Upper lobe of left lung (tissue), 4 donors: ENCODE data around the gene PLCXD1.

Experiments used
- EP300 ChIP-seq, 4 donors: sonication (generic); formaldehyde crosslinking; IDR thresholded peaks; one replicate each; pipeline ENCODE4 v1.5.1; 2017; ENCODE audit warnings: antibody characterized with exemption in 4 of 4, control low read depth in 2 of 4
- POLR2A ChIP-seq, 4 donors: fragments of 450-650 bp; IDR thresholded peaks; one replicate each; pipeline ENCODE4 v1.5.1; 2016 to 2017; ENCODE audit warnings: antibody characterized with exemption in 4 of 4, mild to moderate bottlenecking in 2 of 4
- POLR2AphosphoS5 ChIP-seq, 2 donors: sonication (generic); formaldehyde crosslinking; IDR thresholded peaks; one replicate each; pipeline ENCODE4 v1.5.1; 2017; ENCODE audit warnings: antibody characterized with exemption in 2 of 2
- TF ChIP-seq, protein P1 (sequence below), 6 experiments: fragments of 450-650 bp in 4 of 6; fragments of 200-600 bp in 2 of 6; sonication (generic) in 2 of 6; IDR thresholded peaks; one replicate each; pipeline ENCODE4 v1.5.1; 2016 to 2019; ENCODE audit warnings: antibody characterized with exemption in 6 of 6

DNA sequence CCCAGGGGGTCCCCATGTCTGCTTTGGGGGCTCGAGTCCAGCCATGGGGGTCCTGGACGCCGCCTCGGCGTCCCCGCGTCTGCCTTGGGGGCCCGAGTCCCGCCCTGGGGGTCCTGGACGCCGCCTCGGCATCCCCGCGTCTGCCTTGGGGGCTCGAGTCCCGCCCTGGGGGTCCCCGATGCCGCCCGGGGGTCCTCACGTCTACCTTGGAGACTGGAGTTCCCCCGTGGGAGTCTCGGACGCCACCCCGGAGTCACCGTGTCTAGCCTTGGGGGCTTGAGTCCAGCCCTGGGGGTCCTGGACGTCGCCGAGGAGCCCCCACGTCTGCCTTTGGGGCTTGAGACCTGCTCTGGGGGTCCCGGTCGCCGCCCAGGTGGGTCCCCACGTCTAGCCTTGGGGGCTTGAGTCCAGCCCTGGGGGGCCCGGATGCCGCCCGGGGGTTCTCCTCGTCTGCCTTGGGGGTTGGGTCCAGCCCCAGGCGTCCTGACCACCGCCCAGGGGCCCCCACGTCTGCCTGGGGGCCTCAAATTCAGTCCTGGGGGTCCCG is 38.5 kb downstream of the PLCXD1 start:
- TF ChIP-seq, protein P1, sequence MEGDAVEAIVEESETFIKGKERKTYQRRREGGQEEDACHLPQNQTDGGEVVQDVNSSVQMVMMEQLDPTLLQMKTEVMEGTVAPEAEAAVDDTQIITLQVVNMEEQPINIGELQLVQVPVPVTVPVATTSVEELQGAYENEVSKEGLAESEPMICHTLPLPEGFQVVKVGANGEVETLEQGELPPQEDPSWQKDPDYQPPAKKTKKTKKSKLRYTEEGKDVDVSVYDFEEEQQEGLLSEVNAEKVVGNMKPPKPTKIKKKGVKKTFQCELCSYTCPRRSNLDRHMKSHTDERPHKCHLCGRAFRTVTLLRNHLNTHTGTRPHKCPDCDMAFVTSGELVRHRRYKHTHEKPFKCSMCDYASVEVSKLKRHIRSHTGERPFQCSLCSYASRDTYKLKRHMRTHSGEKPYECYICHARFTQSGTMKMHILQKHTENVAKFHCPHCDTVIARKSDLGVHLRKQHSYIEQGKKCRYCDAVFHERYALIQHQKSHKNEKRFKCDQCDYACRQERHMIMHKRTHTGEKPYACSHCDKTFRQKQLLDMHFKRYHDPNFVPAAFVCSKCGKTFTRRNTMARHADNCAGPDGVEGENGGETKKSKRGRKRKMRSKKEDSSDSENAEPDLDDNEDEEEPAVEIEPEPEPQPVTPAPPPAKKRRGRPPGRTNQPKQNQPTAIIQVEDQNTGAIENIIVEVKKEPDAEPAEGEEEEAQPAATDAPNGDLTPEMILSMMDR (IDR thresholded peaks at IDR 0.05), result no peak
- TF ChIP-seq POLR2A (IDR thresholded peaks at IDR 0.05) (no peak), POLR2AphosphoS5 (IDR thresholded peaks at IDR 0.05) (no peak), EP300 (IDR thresholded peaks at IDR 0.05) (no peak)
